ENCODE measurements around the gene SYNE4. TPM values are rescaled to one million over a fixed set of nuclear protein-coding genes. Genes with fewer than 3 reads are reported as not detected.

The SYNE4 gene
- total RNA-seq, 1 experiment from 2014 or later = not detected

- no peaks in the 10 kb centered on the region for H3K36me3 ChIP-seq (ENCODE audit: insufficient read depth, low read length, poor library complexity, severe bottlenecking)
- no peak overlapping the region for H3K4me3 ChIP-seq (ENCODE audit: low read depth, low read length, poor library complexity, severe bottlenecking)
- no peak overlapping the region for H3K27ac ChIP-seq (ENCODE audit: low read depth, low read length, poor library complexity, severe bottlenecking)
- no TSS peak for BruUV-seq (replicated peaks)
- POLR2A ChIA-PET (ENCODE audit: low non-redundant PET) = no interaction called here
- CTCF ChIA-PET = no interaction called here
- TF ChIP-seq CTCF (conservative IDR thresholded peaks at IDR 0.05; ENCODE audit: low read depth, low read length) = no peak
- TF ChIP-seq EZH2 (IDR thresholded peaks at IDR 0.05; ENCODE audit: borderline replicate concordance, low read depth, low read length, poor library complexity, severe bottlenecking) = no peak
- H3K4me1 ChIP-seq (ENCODE audit: insufficient read depth, low read length, poor library complexity, severe bottlenecking) = no peaks in the 10 kb centered on the region
- peak; percentile 63 for DNase-seq (ENCODE audit: low spot score)
- H3K27me3 ChIP-seq (replicated peaks; ENCODE audit: insufficient read depth, low read depth, low read length, poor library complexity) = no peaks in the 10 kb centered on the region
- no peaks in the 10 kb centered on the region for H3K9me3 ChIP-seq (ENCODE audit: low read depth, low read length, poor library complexity, severe bottlenecking)
- intact Hi-C loops (cut with micrococcal nuclease; ENCODE audit: unreplicated experiment) = no loop called here
Observed at GRCh38 chr19:35963514-35963913, 45.1 kb downstream of the SYNE4 start.

GRCh38 chr19:35960432-35960972 is 48.1 kb downstream of the SYNE4 start:
- Histone ChIP-seq H3K4me3 (ENCODE audit: low read depth, low read length, poor library complexity, severe bottlenecking) (no peak overlapping the region), H3K36me3 (ENCODE audit: insufficient read depth, low read length, poor library complexity, severe bottlenecking) (no peaks in the 10 kb centered on the region), H3K27ac (ENCODE audit: low read depth, low read length, poor library complexity, severe bottlenecking) (no peak overlapping the region), H3K27me3 (replicated peaks; ENCODE audit: insufficient read depth, low read depth, low read length, poor library complexity) (no peaks in the 10 kb centered on the region), H3K4me1 (ENCODE audit: insufficient read depth, low read length, poor library complexity, severe bottlenecking) (no peaks in the 10 kb centered on the region), H3K9me3 (ENCODE audit: low read depth, low read length, poor library complexity, severe bottlenecking) (no peaks in the 10 kb centered on the region)
- ChIA-PET POLR2A (ENCODE audit: low non-redundant PET) (no interaction called here), CTCF (interaction anchor here (0.7 kb wide), 1 partner anchor 607 kb away, joined by 3 read pairs; no protein-coding TSS in a partner anchor)
- DNase-seq (ENCODE audit: low spot score) = no peak
- TF ChIP-seq EZH2 (IDR thresholded peaks at IDR 0.05; ENCODE audit: borderline replicate concordance, low read depth, low read length, poor library complexity, severe bottlenecking) (no peak), CTCF (conservative IDR thresholded peaks at IDR 0.05; ENCODE audit: low read depth, low read length) (no peak)
- BruUV-seq (replicated peaks) = no TSS peak
- intact Hi-C loops (cut with micrococcal nuclease; ENCODE audit: unreplicated experiment) = no loop called here

DNA sequence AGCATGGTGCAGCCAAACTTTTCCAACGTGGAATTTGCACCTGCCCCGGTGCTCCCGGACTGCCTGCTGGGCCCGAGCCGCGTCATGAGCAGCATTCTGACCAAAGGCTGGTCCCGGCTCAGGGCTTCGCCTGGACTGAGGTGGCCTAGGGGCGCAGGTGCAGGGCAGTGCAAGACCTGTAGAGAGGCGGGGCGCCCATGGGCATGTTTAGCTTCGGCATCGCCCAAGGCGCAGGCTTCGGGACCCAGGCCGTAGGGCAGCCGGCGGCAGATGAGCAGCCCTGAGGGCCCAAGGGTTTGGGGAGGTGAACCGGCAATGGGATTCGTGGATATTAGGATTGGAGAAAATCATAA is 48.7 kb downstream of the SYNE4 start:
- no peaks in the 10 kb centered on the region for H3K36me3 ChIP-seq (ENCODE audit: insufficient read depth, low read length, poor library complexity, severe bottlenecking)
- intact Hi-C loops (cut with micrococcal nuclease; ENCODE audit: unreplicated experiment) = no loop called here
- ChIA-PET CTCF (no interaction called here), POLR2A (ENCODE audit: low non-redundant PET) (no interaction called here)
- TF ChIP-seq CTCF (conservative IDR thresholded peaks at IDR 0.05; ENCODE audit: low read depth, low read length) (no peak), EZH2 (IDR thresholded peaks at IDR 0.05; ENCODE audit: borderline replicate concordance, low read depth, low read length, poor library complexity, severe bottlenecking) (no peak)
- H3K27me3 ChIP-seq (replicated peaks; ENCODE audit: insufficient read depth, low read depth, low read length, poor library complexity) = no peaks in the 10 kb centered on the region
- H3K9me3 ChIP-seq (ENCODE audit: low read depth, low read length, poor library complexity, severe bottlenecking) = no peaks in the 10 kb centered on the region
- H3K4me3 ChIP-seq (ENCODE audit: low read depth, low read length, poor library complexity, severe bottlenecking) = no peak overlapping the region
- DNase-seq (ENCODE audit: low spot score) = no peak
- no TSS peak for BruUV-seq (replicated peaks)
- H3K4me1 ChIP-seq (ENCODE audit: insufficient read depth, low read length, poor library complexity, severe bottlenecking) = no peaks in the 10 kb centered on the region
- no peak overlapping the region for H3K27ac ChIP-seq (ENCODE audit: low read depth, low read length, poor library complexity, severe bottlenecking)

Measured in A673 (cell line).